WTC11 (cell line): ENCODE measurements around the gene KPNA3.

Experiments
- ATF1 ChIP-seq: sonication (generic); formaldehyde crosslinking; IDR thresholded peaks from 2 replicates; pipeline ENCODE4 v1.8.1; 2023; ENCODE audit warnings: mild to moderate bottlenecking, moderate library complexity, missing genetic modification reagents
- CREB1 ChIP-seq: sonication (generic); formaldehyde crosslinking; IDR thresholded peaks from 2 replicates; pipeline ENCODE4 v1.8.0; 2023; ENCODE audit warnings: mild to moderate bottlenecking, missing genetic modification reagents
- NFATC4 ChIP-seq: fragments of 250-450 bp; sonication (Bioruptor Pico); IDR thresholded peaks from 2 replicates; pipeline ENCODE4 v1.9.0; 2021; ENCODE audit warnings: mild to moderate bottlenecking
- SP1 ChIP-seq: sonication (generic); formaldehyde crosslinking; conservative IDR thresholded peaks from 2 replicates; pipeline ENCODE4 v1.8.1; 2022; ENCODE audit warnings: missing genetic modification reagents
- TCF7 ChIP-seq: sonication (generic); formaldehyde crosslinking; IDR thresholded peaks from 2 replicates; pipeline ENCODE4 v1.8.0; 2022; ENCODE audit warnings: mild to moderate bottlenecking, low read depth, missing genetic modification reagents, moderate library complexity
- TF ChIP-seq, protein P1 (sequence below): fragments of 200-600 bp; IDR thresholded peaks from 2 replicates; pipeline ENCODE4 v1.8.0; 2022; ENCODE audit warnings: antibody characterized with exemption
- TF ChIP-seq, protein P2 (sequence below): sonication (generic); formaldehyde crosslinking; IDR thresholded peaks from 2 replicates; pipeline ENCODE4 v1.8.0; 2022; ENCODE audit warnings: missing genetic modification reagents
- TF ChIP-seq, protein P3 (sequence below): sonication (generic); formaldehyde crosslinking; IDR thresholded peaks from 2 replicates; pipeline ENCODE4 v1.8.0; 2022; ENCODE audit warnings: mild to moderate bottlenecking, missing genetic modification reagents
- TF ChIP-seq, protein P4 (sequence below): fragments of 250-450 bp; sonication (Bioruptor Pico); IDR thresholded peaks from 2 replicates; pipeline ENCODE4 v2.1.2; 2022; ENCODE audit warnings: mild to moderate bottlenecking, moderate library complexity
- TF ChIP-seq, protein P5 (sequence below): sonication (generic); formaldehyde crosslinking; IDR thresholded peaks from 2 replicates; pipeline ENCODE4 v1.8.0; 2022; ENCODE audit warnings: mild to moderate bottlenecking, missing genetic modification reagents

DNA sequence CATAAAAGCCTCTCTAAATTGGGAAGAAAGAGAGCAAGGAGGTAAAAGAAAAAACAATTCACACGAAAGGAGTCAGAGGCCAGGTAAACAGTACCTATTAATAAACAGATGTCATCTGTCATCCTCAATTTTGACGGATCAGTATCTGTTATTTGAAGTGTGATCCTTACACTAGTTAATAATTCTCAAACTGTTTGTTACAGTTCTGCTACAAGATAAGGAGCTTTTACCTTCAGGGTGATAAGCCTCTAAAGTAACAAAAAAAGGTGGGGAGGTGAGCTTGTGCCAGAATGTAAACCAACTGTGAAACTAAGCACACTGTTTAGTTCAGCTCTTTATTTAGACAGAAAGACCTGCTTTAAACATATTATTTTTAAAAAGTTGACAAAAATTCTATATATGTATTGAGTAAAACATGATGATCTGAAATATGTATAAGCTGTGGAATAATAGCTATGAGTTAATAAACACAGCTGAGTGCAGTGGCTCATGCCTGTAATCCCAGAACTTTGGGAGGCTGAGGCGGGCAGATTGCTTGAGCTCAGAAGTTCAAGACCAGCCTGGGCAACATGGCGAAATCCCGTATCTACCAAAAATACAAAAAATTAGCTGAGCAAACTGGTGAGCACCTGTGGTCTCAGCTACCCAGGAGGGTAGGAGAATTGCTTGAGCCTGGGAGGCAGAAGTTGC, 52.8 kb downstream of the KPNA3 start:
- TF ChIP-seq, protein P1, sequence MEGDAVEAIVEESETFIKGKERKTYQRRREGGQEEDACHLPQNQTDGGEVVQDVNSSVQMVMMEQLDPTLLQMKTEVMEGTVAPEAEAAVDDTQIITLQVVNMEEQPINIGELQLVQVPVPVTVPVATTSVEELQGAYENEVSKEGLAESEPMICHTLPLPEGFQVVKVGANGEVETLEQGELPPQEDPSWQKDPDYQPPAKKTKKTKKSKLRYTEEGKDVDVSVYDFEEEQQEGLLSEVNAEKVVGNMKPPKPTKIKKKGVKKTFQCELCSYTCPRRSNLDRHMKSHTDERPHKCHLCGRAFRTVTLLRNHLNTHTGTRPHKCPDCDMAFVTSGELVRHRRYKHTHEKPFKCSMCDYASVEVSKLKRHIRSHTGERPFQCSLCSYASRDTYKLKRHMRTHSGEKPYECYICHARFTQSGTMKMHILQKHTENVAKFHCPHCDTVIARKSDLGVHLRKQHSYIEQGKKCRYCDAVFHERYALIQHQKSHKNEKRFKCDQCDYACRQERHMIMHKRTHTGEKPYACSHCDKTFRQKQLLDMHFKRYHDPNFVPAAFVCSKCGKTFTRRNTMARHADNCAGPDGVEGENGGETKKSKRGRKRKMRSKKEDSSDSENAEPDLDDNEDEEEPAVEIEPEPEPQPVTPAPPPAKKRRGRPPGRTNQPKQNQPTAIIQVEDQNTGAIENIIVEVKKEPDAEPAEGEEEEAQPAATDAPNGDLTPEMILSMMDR = no peak
- TF ChIP-seq, protein P2, sequence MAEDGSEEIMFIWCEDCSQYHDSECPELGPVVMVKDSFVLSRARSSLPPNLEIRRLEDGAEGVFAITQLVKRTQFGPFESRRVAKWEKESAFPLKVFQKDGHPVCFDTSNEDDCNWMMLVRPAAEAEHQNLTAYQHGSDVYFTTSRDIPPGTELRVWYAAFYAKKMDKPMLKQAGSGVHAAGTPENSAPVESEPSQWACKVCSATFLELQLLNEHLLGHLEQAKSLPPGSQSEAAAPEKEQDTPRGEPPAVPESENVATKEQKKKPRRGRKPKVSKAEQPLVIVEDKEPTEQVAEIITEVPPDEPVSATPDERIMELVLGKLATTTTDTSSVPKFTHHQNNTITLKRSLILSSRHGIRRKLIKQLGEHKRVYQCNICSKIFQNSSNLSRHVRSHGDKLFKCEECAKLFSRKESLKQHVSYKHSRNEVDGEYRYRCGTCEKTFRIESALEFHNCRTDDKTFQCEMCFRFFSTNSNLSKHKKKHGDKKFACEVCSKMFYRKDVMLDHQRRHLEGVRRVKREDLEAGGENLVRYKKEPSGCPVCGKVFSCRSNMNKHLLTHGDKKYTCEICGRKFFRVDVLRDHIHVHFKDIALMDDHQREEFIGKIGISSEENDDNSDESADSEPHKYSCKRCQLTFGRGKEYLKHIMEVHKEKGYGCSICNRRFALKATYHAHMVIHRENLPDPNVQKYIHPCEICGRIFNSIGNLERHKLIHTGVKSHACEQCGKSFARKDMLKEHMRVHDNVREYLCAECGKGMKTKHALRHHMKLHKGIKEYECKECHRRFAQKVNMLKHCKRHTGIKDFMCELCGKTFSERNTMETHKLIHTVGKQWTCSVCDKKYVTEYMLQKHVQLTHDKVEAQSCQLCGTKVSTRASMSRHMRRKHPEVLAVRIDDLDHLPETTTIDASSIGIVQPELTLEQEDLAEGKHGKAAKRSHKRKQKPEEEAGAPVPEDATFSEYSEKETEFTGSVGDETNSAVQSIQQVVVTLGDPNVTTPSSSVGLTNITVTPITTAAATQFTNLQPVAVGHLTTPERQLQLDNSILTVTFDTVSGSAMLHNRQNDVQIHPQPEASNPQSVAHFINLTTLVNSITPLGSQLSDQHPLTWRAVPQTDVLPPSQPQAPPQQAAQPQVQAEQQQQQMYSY (CRISPR knock-in tag) = no peak
- TF ChIP-seq SP1 (CRISPR knock-in tag) = no peak
- TF ChIP-seq, protein P3, sequence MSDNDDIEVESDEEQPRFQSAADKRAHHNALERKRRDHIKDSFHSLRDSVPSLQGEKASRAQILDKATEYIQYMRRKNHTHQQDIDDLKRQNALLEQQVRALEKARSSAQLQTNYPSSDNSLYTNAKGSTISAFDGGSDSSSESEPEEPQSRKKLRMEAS = no peak
- TF ChIP-seq TCF7 (CRISPR knock-in tag) = no peak
- TF ChIP-seq CREB1 (CRISPR knock-in tag) = no peak
- TF ChIP-seq, protein P4, sequence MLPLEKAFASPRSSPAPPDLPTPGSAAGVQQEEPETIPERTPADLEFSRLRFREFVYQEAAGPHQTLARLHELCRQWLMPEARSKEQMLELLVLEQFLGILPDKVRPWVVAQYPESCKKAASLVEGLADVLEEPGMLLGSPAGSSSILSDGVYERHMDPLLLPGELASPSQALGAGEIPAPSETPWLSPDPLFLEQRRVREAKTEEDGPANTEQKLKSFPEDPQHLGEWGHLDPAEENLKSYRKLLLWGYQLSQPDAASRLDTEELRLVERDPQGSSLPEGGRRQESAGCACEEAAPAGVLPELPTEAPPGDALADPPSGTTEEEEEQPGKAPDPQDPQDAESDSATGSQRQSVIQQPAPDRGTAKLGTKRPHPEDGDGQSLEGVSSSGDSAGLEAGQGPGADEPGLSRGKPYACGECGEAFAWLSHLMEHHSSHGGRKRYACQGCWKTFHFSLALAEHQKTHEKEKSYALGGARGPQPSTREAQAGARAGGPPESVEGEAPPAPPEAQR = no peak
- TF ChIP-seq, protein P5, sequence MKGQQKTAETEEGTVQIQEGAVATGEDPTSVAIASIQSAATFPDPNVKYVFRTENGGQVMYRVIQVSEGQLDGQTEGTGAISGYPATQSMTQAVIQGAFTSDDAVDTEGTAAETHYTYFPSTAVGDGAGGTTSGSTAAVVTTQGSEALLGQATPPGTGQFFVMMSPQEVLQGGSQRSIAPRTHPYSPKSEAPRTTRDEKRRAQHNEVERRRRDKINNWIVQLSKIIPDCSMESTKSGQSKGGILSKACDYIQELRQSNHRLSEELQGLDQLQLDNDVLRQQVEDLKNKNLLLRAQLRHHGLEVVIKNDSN (CRISPR knock-in tag) = no peak
- no peak for TF ChIP-seq ATF1 (CRISPR knock-in tag)
- TF ChIP-seq NFATC4 (CRISPR knock-in tag) = no peak
